SK-N-SH (cell line): ENCODE results near the gene CDK5R2.

Experiments used
- CTCF ChIP-seq: fragments of 200-600 bp; sonication (generic); IDR thresholded peaks from 2 replicates; pipeline ENCODE4 v1.6.1; 2017; ENCODE audit warnings: antibody characterized with exemption, mild to moderate bottlenecking, moderate library complexity
- ELF1 ChIP-seq: IDR thresholded peaks from 2 replicates; pipeline ENCODE4 v1.4.0; 2012
- GABPA ChIP-seq: IDR thresholded peaks from 2 replicates; pipeline ENCODE4 v1.4.0; 2012; ENCODE audit warnings: low read depth, mild to moderate bottlenecking
- IRF3 ChIP-seq: fragments of 150-350 bp; IDR thresholded peaks from 2 replicates; pipeline ENCODE4 v1.6.1; 2016; ENCODE audit warnings: mild to moderate bottlenecking, low read depth, low read length
- MAX ChIP-seq: IDR thresholded peaks from 2 replicates; pipeline ENCODE4 v1.4.0; 2012; ENCODE audit warnings: low read depth
- NFIC ChIP-seq: IDR thresholded peaks from 2 replicates; pipeline ENCODE4 v1.4.0; 2012; ENCODE audit warnings: borderline replicate concordance
- PBX3 ChIP-seq: IDR thresholded peaks from 2 replicates; pipeline ENCODE4; 2012
- RAD21 ChIP-seq: IDR thresholded peaks from 2 replicates; pipeline ENCODE4 v1.6.1; 2012; ENCODE audit warnings: mild to moderate bottlenecking, low read length
- RCOR1 ChIP-seq: fragments of 150-350 bp; IDR thresholded peaks from 2 replicates; pipeline ENCODE4 v1.6.1; 2017; ENCODE audit warnings: antibody characterized with exemption, low read length
- REST ChIP-seq: IDR thresholded peaks from 2 replicates; pipeline ENCODE4 v1.6.1; 2012; ENCODE audit warnings: mild to moderate bottlenecking, low read depth, low read length, moderate library complexity
- TAF1 ChIP-seq: IDR thresholded peaks from 2 replicates; pipeline ENCODE4 v1.6.1; 2012; ENCODE audit warnings: low read depth, mild to moderate bottlenecking, low read length, moderate library complexity, borderline replicate concordance
- USF2 ChIP-seq: fragments of 150-350 bp; IDR thresholded peaks from 2 replicates; pipeline ENCODE4 v1.6.1; 2017; ENCODE audit warnings: antibody characterized with exemption, low read length, low read depth, borderline replicate concordance

GRCh38 chr2:218925434-218925833, 34.0 kb upstream of the CDK5R2 start:
- no peak for TF ChIP-seq RCOR1
- no peak for TF ChIP-seq CTCF
- TF ChIP-seq REST: no peak
- no peak for TF ChIP-seq NFIC
- no peak for TF ChIP-seq RAD21
- no peak for TF ChIP-seq TAF1
- TF ChIP-seq ELF1: no peak
- no peak for TF ChIP-seq MAX
- TF ChIP-seq IRF3: no peak
- TF ChIP-seq USF2: no peak
- no peak for TF ChIP-seq PBX3
- no peak for TF ChIP-seq GABPA
